Measurements from ENCODE around the gene PAXIP1. TPM values are rescaled to one million over a fixed set of nuclear protein-coding genes. Genes with fewer than 3 reads are reported as not detected.
"Not testable (repeated sequence)": the region's sequence is repeated elsewhere in the genome, so short reads cannot be mapped to it uniquely, and the experiment has no call there.

The PAXIP1 gene
- total RNA-seq, 4 donors from 2014 or later, result 9.0 to 10.3 (median 9.8) TPM

GRCh38 chr7:154931906-154932305 lies 71.0 kb downstream of the PAXIP1 start:
- no peak for DNase-seq (ENCODE audit: low spot score in 2 of 2)
- Histone ChIP-seq H3K27ac (no peak overlapping the region), H3K27me3 (no peaks in the 10 kb centered on the region), H3K9me3 (peaks cover 0 to 9% (median 0%) of the 10 kb centered on the region in 4 donors), H3K4me3 (no peak overlapping the region), H3K36me3 (peaks cover 0 to 23% (median 0%) of the 10 kb centered on the region in 3 donors), H3K4me1 (peaks cover 0 to 16% (median 8%) of the 10 kb centered on the region in 4 donors)
- 84 to 88% methylated on average over 2 of the region's 2 CpGs for WGBS, 2 donors
- TF ChIP-seq CTCF (IDR thresholded peaks at IDR 0.05) (no peak), EP300 (IDR thresholded peaks at IDR 0.05) (no peak), POLR2A (IDR thresholded peaks at IDR 0.05) (no peak)

GRCh38 chr7:154929006-154929726 lies 73.8 kb downstream of the PAXIP1 start:
- Histone ChIP-seq H3K4me3 (peak overlapping the region; percentile 38 to 56 (median 50)), H3K4me1 (peaks cover 0 to 16% (median 8%) of the 10 kb centered on the region in 4 donors), H3K27me3 (no peaks in the 10 kb centered on the region), H3K9me3 (no peaks in the 10 kb centered on the region), H3K27ac (peak overlapping the region; percentile 80 to 93 (median 88)), H3K36me3 (peaks cover 0 to 14% (median 0%) of the 10 kb centered on the region in 3 donors)
- TF ChIP-seq POLR2A (IDR thresholded peaks at IDR 0.05), result no peak
- no peak for TF ChIP-seq CTCF (IDR thresholded peaks at IDR 0.05)
- no peak for TF ChIP-seq EP300 (IDR thresholded peaks at IDR 0.05)
- 68 to 76% methylated on average over 9 of the region's 9 CpGs for WGBS, 2 donors
- DNase-seq (ENCODE audit: low spot score in 2 of 2), result no peak

GRCh38 chr7:154928136-154929005 lies 74.6 kb downstream of the PAXIP1 start:
- no peaks in the 10 kb centered on the region for H3K9me3 ChIP-seq
- H3K4me3 ChIP-seq, result peak overlapping the region; percentile 38 to 56 (median 50)
- 9 to 21% methylated on average over 17 of the region's 17 CpGs for WGBS, 2 donors
- DNase-seq (ENCODE audit: low spot score in 2 of 2), result peak in 1 of 2 donors; percentile 25
- H3K27me3 ChIP-seq, result no peaks in the 10 kb centered on the region
- TF ChIP-seq CTCF (IDR thresholded peaks at IDR 0.05) (no peak), POLR2A (IDR thresholded peaks at IDR 0.05) (peak in 1 of 2 donors; percentile 45), EP300 (IDR thresholded peaks at IDR 0.05) (peak; percentile 50 to 63)
- H3K36me3 ChIP-seq, result peaks cover 0 to 6% (median 0%) of the 10 kb centered on the region in 3 donors
- peak overlapping the region; percentile 80 to 93 (median 88) for H3K27ac ChIP-seq
- H3K4me1 ChIP-seq, result peaks cover 0 to 16% (median 8%) of the 10 kb centered on the region in 4 donors

GRCh38 chr7:154927624-154928125 lies 75.2 kb downstream of the PAXIP1 start:
- peak; percentile 81 to 98 for DNase-seq (ENCODE audit: low spot score in 2 of 2)
- Histone ChIP-seq H3K27ac (peak overlapping the region; percentile 80 to 93 (median 88)), H3K36me3 (no peaks in the 10 kb centered on the region), H3K4me1 (peaks cover 0 to 16% (median 8%) of the 10 kb centered on the region in 4 donors), H3K27me3 (no peaks in the 10 kb centered on the region), H3K4me3 (peak overlapping the region; percentile 38 to 56 (median 50)), H3K9me3 (no peaks in the 10 kb centered on the region)
- TF ChIP-seq POLR2A (IDR thresholded peaks at IDR 0.05) (no peak), EP300 (IDR thresholded peaks at IDR 0.05) (no peak), CTCF (IDR thresholded peaks at IDR 0.05) (peak; percentile 49 to 79 (median 60))
- WGBS, 2 donors, result 2% methylated on average over 5 of the region's 5 CpGs

GRCh38 chr7:154922472-154922871 lies 80.5 kb downstream of the PAXIP1 start:
- WGBS, 2 donors, result 80 to 87% methylated on average over 2 of the region's 2 CpGs

More at GRCh38 chr7:154922472-154922871, 80.5 kb downstream of the PAXIP1 start:
- not testable (repeated sequence) for H3K27me3 ChIP-seq; H3K36me3 ChIP-seq; H3K4me3 ChIP-seq; H3K9me3 ChIP-seq; DNase-seq (ENCODE audit: low spot score in 2 of 2); H3K4me1 ChIP-seq; H3K27ac ChIP-seq

Data from tibial nerve (tissue), 4 donors.